Left renal pelvis (tissue), 4 donors: ENCODE data around the gene TMEM26. TPM values are rescaled to one million over a fixed set of nuclear protein-coding genes. Genes with fewer than 3 reads are reported as not detected.
"Not testable (repeated sequence)": the region's sequence is repeated elsewhere in the genome, so short reads cannot be mapped to it uniquely, and the experiment has no call there.

Source experiments
- DNase-seq, 4 donors: peaks; one replicate each; pipeline ENCODE4 v3.0.0-alpha.2; 2013; ENCODE audit warnings: low read depth in 4 of 4, low spot score in 3 of 4
- polyA plus RNA-seq, 4 donors: library from polyadenylated mRNA; unstranded; fragments of 120-200 nt; gene quantifications; one replicate each; pipeline ENCODE4 v1.2.1, GENCODE V29; 2013; ENCODE audit not compliant: insufficient read length in 4 of 4

The TMEM26 gene
- polyA plus RNA-seq, 4 donors: 6.6 to 12.7 (median 8.2) TPM

- DNase-seq: no peak
These were observed 46.4 kb downstream of the TMEM26 start for GRCh38 chr10:61406736-61407135.

- no peak for DNase-seq
These were observed 46.9 kb downstream of the TMEM26 start for GRCh38 chr10:61406242-61406641.

- DNase-seq: no peak
These were observed 48.4 kb downstream of the TMEM26 start for GRCh38 chr10:61404751-61405150.

GRCh38 chr10:61400524-61400923 is 52.7 kb downstream of the TMEM26 start:
- no peak for DNase-seq

DNA sequence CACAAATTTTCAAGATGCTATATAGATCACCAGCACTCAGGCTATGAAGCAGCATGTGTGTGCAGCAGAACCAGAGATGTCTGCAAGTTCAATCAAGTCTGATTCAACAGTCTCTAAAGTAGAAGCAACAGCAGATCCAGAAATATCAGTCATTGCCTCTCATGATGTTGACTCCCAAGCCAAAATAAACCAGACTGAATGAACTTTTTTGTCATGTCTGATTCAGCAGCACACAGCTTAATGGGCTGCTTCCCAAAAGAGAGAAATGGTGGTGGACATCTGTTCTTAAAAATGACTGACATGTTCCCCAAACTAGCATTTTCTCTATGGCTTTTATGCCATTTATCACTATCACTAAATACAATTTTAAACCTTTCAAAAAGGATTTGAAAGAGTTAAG is 53.8 kb downstream of the TMEM26 start:
- DNase-seq: no peak

GRCh38 chr10:61398366-61399129 is 54.6 kb downstream of the TMEM26 start:
- no peak for DNase-seq

GRCh38 chr10:61397175-61397986 is 55.8 kb downstream of the TMEM26 start:
- no peak for DNase-seq

GRCh38 chr10:61391281-61391680 is 61.9 kb downstream of the TMEM26 start:
- DNase-seq: no peak

GRCh38 chr10:61390851-61391250 is 62.3 kb downstream of the TMEM26 start:
- no peak for DNase-seq

DNA sequence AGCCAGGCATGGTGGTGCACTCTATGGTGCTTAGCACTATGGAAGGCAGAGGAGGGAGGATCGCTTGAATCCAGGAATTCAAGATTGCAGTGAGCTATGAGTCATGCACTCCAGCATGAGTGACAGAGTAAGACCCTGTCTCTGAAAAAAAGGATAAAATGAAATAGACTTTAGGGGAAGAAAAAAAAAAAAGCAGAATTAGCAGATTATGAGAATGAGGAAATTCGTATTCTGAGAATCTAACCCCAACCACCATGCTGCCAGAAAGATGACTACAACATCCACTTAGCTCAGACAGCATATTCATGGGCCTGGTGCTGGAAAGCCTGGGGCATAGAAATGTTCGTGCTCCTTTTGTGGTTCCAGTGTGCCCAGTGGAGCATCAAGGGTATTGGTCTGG is 63.3 kb downstream of the TMEM26 start:
- no peak for DNase-seq

GRCh38 chr10:61388986-61389385 is 64.2 kb downstream of the TMEM26 start:
- not testable (repeated sequence) for DNase-seq

DNA sequence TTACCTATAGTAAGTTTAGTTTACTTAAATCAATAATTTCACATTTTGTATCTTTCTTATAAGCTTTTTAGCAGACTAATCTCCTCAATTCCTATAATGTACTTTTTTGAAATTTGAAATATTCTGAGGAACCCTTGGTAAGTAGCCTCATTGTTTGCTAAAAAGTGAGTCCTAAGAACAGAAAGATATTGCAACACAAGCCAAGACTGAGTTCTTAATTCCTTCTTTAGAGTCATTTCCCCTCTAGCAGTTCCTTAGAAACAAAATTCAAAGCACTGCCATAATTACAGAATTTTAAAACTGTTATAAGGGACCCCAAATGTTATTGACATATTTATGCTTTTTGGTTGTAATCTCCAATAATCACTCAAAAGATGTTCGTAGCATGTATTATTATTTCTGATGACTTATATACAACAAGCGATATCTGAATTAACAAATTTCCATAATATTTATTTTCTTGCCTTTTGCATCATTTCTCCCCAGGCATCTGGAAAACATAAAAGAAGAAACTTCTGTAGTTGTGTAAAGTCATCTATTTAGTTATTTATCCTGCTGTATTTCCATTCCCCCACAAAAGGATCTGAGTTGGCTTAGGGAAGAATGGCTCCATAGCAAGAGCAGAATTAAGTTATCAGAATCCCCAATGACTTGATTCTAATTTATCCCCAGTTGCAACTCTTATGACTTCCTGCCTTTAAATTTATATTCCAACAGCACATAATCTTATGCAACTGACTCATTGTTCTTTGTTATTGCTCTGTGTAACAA is 67.8 kb downstream of the TMEM26 start:
- DNase-seq: no peak

GRCh38 chr10:61381153-61381552 is 72.0 kb downstream of the TMEM26 start:
- not testable (repeated sequence) for DNase-seq

DNA sequence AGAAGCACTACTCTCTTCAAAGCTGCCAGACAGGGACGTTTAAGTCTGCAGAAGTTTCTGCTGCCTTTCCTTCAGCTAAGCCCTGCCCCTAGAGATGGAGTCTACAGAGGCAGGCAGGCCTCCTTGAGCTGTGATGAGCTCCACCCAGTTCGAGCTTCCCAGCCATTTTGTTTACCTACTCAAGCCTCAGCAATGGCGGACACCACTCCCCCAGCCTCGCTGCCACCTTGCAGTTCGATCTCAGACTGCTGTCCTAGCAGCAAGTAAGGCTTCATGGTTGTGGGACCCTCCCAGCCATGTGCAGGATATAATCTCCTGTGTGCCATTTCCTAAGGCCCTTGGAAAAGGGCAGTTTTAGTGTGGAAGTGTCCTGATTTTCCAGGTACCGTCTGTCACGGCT is 74.3 kb downstream of the TMEM26 start:
- no peak for DNase-seq

DNA sequence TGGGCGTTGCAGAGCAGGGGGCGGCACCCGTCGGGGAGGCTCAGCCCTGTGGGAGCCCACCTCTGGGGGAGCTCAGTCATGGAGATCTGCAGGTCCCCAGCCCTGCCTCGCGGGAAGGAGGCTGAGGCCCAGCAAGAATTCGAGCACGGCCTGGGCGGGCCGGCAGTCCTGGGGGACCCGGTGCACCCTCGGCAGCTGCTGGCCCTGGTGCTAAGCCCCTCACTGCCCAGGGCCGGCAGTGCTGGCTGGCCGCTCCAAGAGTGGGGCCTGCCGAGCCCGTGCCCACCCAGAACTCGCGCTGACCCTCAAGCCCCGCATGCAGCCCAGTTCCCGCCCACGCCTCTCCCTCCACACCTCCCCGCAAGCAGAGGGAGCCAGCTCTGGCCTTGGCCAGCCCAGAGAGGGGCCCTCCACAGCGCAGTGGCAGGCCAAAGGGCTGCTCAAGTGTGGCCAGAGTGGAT is 76.2 kb downstream of the TMEM26 start:
- DNase-seq: no peak

GRCh38 chr10:61376377-61376776 is 76.8 kb downstream of the TMEM26 start:
- DNase-seq: no peak

DNA sequence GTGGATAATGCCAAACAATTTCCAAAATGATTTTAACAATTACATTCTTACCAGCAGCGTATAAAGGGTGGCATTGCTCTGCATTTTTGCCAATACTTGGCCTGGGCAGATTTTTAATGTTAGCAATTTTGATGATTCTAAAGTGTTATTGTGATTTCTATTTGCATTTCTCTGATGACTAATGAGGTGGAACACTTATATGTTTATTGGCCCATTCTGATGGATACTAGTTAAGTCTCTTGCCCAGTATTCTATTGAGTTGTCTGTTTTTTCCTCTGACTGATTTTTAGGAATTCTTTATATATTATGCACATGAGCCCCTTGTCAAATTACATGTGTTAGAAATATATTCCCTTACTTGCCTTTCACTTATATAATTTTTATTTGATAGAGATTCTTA is 86.8 kb downstream of the TMEM26 start:
- no peak for DNase-seq

GRCh38 chr10:61364619-61365018 is 88.6 kb downstream of the TMEM26 start:
- DNase-seq: no peak

DNA sequence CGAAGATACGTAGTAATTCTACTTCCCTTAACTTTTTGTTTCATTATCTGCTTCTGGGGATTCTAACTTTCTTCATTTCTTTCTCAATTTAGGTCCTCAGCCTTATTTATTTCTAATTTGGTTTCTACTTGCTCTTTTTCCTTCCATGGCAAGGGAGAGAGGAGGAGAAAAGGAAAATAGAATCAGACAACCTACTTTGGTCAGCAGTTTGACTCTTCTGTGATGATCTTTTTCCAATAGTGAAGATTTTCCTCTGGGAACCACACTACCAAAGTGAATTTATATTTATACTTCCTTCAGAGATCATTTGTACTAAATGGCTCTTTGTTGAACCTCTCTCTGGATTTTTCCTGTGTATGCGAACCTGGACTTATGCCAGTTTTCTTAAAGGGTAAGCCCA is 90.2 kb downstream of the TMEM26 start:
- DNase-seq: no peak

- DNase-seq: no peak
These were observed 93.7 kb downstream of the TMEM26 start for GRCh38 chr10:61359452-61359851.

- no peak for DNase-seq
These were observed 95.5 kb downstream of the TMEM26 start for GRCh38 chr10:61357687-61358086.
